GM21423 (cell line): ENCODE results near the gene MYOM1.

Experiments used
- ATAC-seq: cut with Tn5 transposase; IDR thresholded peaks from one replicate; pipeline ENCODE4 v1.9.1; 2021; ENCODE audit warnings: mild to moderate bottlenecking, moderate library complexity; ENCODE audit not compliant: unreplicated experiment

Gene MYOM1

DNA sequence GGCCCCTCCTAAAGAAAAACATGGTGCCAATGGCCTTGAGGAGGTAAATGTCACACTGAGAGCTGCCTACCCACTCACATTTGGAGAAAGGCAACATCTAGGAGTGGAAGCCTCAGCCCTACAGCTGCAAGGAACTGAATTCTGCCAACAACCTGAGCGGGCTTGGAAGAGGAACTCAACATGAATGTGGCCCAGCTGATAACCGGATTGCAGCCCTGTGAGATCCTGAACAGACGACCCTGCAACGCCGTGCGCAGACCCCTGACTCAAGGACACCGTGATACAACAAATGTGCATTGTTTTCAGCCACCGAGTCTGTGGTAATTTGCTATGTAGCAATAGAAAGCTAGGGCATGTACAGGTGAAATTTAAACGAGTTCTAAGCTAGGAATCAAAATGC is 99.4 kb downstream of the MYOM1 start:
- no peak for ATAC-seq

DNA sequence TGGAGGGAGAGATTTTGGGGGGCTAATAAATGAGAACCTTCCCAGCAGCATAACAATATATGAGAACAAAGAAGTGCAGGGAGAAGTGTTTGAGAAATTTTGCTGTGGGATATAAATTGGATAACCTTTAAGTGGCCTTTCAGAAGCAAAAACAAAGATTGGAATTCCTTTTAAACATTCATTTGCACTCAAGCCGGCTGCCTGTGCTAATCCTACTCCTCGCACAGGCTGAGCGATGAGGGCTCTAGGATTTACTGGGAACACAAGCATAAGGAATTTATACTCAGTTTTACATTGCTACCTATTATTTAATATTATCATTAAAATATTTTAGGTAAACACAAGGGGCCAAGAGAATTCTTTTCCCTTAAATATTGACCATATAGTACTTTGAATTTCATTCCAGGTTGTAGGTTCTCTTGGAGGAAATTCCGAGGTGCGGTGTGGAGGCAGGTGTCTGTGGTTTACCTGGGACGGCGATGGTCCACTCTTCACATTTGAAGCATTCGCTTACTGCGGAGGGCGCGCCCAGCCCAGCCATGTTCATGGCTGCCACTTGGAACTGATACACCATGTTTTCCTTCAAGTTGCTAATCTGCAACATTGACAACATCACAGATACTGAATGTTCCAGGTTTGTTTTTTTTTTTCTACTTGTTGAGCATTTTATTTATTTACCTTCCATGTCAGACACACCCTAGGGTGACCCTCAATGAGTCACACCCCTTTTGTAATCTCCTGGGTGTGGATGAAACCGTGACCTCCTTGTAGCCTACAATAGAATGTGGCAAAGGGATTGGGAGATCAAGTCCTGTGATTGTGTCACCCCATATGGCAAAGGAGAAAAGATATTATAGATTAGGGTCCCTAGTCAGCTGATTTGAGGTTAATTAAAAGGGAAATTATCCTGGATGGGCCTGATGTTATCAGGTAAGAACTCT is 100.1 kb downstream of the MYOM1 start:
- ATAC-seq: no peak

DNA sequence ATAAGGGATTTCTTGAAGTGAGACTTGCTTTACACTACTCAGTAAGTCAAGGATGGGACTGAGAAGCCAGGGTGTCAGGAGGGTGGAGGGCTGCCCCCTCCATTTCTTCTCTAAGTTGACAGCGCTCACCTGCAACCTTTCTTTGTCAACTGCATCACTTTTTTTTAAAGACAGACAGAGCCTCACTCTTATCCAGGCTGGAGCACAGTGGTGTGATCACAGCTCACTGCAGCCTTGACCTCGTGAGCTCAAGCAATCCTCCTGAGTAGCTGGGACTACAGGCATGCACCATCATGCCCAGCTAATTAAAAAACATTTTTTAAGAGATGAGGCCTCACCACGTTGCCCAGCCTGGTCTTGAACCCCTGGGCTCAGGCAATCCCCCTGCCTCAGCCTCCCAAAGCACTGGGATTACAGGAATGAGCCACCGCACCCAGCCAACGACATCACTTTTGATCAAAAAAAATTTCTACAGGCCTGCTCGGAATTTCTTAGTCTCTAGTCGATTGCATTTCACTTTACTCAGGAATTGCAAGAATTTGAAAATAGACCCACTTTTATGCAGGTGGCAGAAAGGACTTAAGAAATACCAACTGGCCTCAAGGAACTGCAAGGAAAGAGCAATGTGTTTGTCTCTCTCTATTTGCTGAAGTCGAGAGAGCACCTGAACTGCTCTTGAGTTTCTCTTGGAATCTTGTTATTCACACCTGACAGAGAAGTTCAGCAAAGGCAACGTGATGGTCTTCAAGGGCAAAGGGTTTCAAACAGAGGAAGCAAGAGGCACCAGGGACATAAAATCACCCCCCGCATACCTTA is 101.4 kb downstream of the MYOM1 start:
- no peak for ATAC-seq

DNA sequence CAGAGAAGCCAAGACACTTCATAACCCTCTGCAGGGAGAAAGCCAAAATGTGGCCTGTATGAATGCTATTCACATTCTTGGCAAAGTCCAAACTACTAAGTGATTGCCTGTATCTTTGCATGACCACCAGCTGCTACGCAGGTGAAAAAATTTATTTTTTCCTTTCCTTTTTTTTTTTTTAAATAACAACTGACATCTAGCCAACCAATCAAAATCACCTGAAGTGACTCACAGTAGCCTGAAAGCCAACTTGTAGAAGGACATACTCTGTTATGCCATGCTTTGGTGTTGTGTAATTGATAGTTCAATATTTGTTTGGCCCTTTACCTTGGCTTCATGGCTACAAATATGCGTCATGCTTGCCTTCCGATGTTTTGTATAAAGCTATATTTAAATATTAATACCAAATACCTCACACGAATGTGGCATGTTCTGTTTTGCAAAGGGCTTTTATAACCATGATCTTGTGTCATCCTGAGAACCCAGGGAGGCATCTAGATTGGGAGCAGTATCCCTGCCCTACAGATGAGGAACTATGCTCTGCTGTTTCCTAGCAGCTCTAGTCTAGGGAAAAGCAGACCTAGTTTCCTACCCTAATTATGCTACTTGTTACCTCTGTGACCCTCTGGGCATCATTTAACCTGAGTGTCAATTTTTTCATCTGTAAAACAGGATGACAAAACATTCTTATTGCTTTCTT is 102.1 kb downstream of the MYOM1 start:
- no peak for ATAC-seq

DNA sequence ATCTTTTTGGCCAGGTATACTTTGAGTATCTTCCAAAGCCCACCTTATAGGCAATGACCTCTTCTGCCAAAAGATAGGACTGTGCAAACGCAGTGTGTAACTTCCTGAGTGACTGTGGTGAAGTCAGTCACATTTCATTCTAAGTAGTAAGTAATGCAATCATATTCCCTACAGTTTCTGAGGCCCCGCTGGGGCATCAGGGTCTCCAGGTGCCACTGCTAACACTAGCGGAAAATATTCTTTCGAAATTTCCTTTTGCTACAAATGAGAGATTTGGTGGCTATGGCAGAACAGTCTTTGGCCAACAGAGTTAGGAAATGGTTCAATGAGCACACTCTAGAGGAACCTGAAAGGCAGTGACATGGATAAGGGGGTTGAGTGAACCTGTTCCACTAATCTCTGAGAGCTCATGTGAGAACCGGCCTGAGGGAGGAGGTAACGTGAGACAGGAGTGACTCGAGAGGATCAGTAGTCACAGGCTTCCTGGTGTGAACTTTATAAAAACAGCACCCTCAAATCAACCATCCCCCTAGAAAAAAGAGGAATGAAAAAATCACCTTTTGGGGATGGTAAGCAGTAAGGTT is 104.2 kb downstream of the MYOM1 start:
- no peak for ATAC-seq

DNA sequence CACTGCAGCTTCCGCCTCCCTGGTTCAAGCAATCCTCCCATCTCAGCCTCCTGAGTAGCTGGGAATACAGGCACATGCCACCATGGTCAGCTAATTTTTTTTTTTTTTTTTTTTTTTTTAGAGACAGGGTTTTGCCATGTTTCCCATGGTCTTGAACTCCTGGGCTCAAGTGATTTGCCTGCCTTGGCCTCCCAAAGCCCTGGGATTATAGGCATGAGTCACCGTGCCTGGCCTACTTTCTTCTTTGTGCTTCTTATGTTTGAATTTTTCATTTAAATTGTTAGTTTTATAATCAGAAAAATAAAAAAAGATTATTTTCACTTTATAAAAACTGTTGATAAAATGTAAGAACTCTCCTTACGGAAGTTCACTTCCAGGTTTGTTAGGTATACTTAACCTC is 105.3 kb downstream of the MYOM1 start:
- ATAC-seq: no peak

DNA sequence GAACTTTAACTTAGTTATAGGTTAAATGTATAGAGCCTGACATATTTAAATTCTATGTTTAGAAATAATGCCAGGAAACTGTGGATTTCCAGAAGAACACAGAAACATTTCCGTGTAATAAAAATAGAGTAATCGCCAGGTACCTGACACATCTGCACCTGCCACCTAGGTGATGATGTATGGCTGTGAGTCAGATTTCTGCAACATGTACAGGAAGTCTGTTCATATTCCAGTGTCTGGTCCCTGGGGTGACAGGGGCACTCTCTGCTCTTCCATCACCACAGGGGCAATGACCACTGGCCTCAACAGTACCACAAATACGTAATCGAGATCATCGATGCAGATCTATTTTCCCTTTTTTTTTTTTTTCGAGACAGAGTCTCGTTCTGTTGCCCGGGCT is 105.7 kb downstream of the MYOM1 start:
- ATAC-seq: no peak

DNA sequence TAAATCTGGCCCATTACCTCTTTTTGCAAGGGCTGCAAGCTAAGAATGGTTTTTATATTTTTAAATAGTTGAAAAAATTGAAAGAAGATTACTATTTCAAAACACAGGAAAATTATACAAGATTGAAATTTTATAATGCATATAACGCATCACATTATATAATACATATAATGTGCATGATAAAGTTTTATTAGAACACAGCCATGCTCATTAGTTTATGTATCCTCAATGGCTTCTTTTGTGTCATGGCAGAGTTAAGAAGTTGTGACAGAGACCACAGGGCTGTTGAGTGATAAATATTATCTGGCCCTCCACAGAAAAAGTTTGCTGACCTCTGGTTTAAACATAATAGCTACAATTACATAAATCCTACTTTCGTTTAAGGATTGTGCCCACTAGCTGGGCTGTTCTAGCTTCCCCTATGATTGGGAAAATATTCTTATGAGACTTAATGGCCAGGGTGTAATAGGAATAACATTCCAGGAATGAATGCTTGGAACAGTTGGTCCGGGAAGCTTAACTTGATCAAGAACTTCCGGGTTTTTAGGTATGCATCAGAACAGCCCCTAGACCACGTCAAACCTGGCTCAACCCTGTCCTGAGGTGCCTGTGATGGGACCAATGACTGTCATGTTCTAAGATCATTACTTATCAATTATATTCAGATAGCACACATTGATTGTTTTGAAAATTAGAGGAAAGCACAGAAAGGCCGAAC is 108.1 kb downstream of the MYOM1 start:
- ATAC-seq: no peak

DNA sequence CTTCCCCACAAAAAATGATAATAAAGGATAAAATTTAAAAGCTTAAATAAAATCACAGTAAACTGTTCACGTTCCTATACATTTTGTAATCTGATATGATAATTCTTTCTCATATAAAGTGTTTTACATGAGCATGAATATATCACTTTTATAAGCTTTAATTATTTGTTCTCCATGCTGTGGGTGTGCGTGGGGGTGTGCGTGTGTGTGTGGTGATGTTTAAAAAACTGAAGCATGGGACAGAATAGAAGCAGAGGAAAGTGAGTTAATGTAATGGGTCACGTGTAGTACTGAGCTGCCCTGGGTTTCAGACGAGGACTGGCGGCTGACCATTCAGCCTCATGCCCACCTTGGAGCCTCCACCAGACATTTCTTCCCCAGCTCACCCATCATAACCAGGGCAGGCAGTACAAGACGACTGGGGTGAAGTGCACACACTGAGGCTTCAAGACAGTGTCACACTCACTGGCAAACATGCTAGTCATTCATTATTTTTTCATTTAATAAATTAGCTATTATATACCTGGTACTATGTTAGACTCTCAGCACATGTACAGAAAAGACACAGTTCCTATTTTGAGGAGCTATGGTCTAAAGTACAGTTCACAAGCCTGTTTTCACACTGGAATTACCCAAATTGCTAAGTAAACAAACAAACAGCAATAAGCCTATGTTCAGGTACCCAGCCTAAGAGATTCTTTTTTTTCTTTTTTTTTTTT is 109.6 kb downstream of the MYOM1 start:
- peak; percentile 41 for ATAC-seq

DNA sequence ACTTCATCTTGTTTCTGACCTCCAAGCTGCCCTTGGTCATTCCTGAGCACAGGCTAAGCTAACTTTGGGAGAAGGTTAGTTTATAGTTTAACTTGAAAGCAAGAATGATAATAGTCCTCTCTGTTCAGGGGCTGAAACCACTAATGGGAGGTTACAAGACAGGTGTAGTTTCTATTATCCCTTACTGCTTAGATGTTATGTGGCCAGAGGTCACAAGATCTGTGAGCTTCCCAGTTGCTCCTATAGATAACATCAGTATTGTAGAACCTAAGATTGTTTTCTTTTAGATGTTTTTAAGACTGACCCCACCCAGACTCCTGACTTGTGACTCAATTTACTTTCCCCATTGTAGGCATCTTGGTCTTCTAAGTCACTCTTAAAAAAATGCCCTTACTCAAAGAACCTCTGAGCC is 112.0 kb downstream of the MYOM1 start:
- no peak for ATAC-seq

DNA sequence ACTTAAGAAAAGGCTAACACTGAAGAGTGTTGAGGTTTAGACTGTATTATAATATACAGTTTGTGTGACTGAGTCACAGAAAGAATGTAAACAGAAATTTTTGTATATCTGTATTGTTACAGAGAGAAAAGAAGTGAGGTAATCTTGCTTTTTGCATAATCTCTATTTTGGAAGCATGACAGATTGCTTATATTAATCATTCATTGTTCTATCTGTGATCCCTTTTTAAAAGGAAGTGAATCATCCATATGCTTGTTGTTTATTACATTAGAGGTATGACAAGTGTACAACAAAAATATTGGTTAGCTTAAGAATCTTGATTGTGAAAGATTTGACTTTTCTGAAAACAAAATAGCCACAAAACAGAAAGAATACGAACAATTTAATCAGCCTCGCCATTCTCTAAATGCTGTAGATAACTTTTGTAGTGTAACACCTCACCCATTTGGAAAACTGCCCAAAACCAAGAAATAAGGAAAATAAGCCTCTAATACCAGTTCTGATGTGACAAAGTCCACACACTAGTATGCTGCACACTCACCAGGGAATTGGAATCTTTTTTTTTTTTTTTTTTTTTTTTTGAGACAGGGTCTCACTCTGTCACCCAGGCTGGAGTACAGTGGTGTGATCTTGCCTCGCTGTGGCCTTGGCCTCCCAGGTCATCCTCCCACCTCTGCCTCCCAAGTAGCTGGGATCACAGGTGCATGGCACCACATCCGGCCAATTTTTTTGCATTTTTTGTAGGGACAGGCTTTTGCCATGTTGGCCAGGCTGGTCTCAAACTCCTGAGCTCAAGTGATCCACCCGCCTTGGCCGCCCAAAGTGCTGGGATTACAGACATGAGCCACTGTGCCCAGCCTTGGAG is 115.3 kb downstream of the MYOM1 start:
- no peak for ATAC-seq

DNA sequence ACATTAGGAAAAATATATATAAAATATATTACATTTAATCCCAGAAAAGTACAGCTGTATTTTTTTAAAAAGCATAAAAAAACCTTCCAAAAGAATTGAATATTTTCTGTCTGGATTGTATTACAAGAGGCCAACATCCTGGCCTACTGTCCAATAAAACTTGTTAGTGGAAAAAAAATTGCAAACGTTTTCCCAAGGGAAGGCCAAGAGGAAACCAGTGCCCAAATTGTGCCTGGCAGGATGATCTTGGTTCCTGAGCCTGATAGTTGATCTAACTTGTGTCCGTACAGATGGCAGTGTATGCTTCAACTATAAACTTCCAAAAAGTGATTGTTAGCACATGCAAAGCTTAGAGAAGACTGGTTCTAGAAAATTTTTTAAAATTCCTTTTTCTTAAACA is 116.2 kb downstream of the MYOM1 start:
- no peak for ATAC-seq

DNA sequence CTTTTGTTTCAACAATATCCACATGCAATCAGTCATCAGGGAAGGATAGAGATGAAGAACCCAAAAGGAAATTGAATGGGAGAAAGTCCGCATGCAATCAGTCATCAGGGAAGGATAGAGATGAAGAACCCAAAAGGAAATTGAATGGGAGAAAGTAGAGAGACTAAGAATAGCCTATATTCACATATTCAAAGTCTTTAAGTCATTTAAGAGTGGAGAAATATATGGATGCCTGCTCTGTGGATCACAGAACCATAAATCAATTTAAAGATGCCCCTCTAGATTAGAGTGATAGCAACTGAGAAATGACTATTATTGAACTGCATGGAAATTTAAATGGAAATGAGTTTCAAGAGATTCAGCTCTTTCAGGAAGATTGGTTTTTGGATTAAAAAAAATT is 116.8 kb downstream of the MYOM1 start:
- ATAC-seq: no peak

DNA sequence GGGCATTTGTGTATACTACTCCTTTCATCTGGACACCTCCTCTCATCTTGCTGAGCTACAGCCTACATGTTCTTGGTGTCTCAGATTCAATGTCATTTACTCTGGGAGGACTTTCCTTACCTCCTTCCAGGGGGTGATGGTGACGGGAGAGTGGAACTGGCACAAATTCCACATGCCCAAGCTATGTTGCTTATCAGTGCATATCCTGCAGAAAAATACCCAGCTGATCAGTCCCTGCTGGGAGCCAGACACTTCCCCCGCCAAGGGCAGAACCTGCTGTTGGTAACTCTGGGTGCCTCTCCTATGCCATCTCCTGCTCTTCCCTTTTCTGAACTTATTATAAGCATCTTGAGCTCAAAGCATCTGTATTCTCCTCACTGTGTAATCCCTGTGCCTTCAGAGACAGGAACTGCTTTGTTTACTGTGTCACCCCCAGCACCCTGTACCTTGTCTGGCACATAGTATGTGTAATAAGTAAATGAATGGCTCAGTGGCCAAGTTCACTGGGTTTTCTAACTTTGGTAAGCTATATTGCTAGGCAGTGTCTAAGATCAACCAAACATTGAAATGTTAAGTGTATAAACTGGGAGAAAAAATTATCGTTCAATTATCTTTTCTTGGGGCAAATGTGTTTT is 119.2 kb downstream of the MYOM1 start:
- no peak for ATAC-seq

DNA sequence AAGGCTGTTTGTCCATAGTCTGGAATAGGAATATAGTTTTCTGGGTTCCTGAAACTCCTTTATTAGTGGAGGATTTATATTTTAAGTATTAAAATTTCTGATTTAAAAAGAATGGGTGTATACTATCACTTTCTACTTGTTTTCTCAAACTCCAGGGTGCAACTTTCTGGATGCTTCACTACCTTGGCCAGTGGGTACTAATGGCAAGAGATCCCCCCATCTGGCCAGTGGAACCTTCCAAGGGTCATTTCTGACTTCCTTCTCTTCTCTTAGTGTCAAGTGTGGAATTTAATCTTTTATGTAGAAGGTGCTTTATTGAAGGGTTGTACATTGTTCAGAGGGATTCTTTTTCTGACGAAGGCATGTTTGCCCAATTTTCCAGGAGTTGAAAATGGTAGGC is 120.4 kb downstream of the MYOM1 start:
- ATAC-seq: no peak

DNA sequence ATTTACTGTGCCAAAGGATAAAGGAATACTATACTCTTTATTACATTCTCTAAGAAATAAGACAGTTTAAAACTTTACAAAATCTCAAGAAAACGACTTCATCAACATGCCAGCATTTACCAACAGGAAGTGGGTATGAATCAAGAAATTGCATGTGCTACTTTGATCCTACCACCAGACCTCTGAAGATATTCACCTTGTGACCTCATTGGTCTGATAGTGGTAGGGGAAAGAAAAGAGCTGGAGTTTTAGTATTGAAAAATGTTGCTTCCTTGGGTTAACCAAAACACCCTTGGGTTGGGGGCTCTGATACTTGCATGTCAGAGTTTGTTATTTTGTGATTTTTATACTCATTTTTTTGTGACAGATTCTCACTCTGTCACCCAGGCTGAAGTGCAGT is 122.7 kb downstream of the MYOM1 start:
- ATAC-seq: no peak

DNA sequence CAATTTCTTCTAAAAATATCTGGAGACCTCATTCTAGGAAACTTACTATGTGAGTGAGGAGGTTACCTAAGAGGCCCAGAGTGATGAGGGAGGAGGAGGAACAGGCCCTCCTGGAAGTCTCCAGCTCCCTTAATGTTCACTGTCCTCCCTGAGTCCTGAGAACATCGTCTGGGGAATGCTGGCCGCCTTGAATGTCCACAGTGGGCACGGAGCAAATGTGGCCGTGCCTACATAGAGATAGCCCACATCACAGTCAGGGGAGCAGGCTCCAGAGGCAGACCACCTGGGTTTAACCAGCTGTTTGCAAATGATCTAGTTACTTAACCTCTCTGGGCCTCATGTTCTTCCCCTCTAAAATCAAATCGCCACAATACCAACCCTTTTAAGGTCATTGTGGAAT is 123.8 kb downstream of the MYOM1 start:
- no peak for ATAC-seq

DNA sequence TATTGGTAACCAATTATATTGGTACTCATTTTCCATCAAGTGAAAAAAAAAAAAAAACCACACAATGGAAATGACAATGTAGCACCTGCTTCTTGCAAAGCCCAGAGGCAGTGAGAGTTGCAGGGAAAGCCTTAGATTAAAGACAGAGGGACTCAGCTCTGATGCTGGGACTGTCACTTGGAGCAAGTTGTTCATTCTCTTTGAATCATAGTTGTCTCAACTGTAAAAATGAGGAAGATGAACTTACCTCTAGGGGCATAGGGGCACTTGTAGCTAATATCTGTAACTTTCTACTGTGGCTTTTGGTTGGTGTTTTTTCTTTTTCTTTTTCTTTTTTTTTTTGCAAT is 125.5 kb downstream of the MYOM1 start:
- ATAC-seq: no peak
